ENCODE results near the gene RSRC1.

DNA sequence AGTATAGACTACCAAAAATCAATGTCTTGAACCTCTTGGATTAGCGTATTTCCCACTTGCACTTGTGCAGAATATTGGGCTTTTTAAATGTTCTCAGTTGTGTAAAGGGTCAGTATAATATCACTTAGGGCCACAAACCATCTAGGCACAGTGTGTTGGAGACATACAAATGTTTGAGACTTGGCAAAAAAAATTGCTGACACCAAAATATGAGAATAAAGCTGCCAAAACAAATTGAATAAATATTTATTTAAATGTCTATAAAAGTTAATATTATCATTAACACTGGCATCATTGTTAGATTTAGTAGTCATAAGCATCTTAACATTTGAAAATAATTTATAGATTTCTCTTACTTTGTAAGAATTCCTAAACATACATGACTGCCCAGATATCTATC is 430.2 kb downstream of the RSRC1 start:
- TF ChIP-seq POLR2AphosphoS5 (IDR thresholded peaks at IDR 0.05; ENCODE audit: low read depth, low read length) (no peak), POLR2A (IDR thresholded peaks at IDR 0.05; ENCODE audit: low read depth, low read length) (no peak), PAX5 (IDR thresholded peaks at IDR 0.05; ENCODE audit: insufficient read depth, low read length, severe bottlenecking) (no peak), TAF1 (IDR thresholded peaks at IDR 0.05; ENCODE audit: low read depth, low read length) (no peak), SPI1 (IDR thresholded peaks at IDR 0.05; ENCODE audit: low read depth, low read length) (no peak)
